ENCODE data around the gene XRCC2. TPM values are rescaled to one million over a fixed set of nuclear protein-coding genes. Genes with fewer than 3 reads are reported as not detected.
"Not testable (repeated sequence)": the region's sequence is repeated elsewhere in the genome, so short reads cannot be mapped to it uniquely, and the experiment has no call there.

Gene XRCC2
- total RNA-seq, 1 donor from 2014 or later, result 0.11 TPM

DNA sequence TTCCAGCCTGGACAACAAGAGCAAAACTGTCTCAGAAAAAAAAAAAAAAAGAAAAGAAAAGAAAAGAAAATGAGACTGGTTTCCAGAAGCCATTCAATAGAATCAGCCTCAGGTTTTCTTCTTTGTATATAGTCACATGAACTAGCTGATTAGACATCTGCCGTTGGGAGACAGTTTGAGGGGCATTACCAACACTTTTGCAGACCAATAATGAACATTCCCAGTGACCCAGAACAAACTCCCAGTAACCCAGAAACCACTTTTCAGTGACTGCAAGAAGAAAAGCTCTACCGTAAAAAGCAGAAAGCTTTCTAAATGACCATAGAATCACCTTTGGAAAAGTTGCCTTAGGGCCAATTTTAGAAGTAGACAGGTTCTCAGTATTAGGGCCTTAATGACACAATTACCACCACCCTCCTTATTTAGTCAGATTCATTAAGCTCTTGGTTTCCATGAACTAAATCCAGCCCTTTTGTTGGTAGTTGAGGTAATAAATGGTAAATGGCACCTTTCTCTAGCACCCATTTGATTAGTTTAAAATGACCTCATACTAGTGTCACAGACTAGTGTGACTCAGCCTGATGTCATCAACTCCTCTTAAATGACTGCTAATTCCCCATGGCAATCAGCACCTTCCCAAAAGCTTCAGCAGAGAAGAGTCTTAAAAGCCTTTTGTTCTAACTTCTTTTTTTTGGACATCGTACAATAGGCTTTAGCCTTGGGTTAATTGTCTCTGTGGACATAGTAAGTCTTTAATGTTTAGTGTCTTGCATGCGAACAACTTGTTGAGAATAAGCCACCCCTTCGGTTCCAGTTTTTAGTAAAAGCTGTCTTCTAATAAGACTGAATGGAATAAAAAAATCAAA is 33.6 kb upstream of the XRCC2 start:
- H3K4me3 ChIP-seq, result no peak overlapping the region
- DNase-seq (ENCODE audit: low spot score in 2 of 2), result no peak
- peaks cover 3% of the 10 kb centered on the region for H3K27me3 ChIP-seq
- no peak overlapping the region for H3K27ac ChIP-seq
- TF ChIP-seq, protein P1, sequence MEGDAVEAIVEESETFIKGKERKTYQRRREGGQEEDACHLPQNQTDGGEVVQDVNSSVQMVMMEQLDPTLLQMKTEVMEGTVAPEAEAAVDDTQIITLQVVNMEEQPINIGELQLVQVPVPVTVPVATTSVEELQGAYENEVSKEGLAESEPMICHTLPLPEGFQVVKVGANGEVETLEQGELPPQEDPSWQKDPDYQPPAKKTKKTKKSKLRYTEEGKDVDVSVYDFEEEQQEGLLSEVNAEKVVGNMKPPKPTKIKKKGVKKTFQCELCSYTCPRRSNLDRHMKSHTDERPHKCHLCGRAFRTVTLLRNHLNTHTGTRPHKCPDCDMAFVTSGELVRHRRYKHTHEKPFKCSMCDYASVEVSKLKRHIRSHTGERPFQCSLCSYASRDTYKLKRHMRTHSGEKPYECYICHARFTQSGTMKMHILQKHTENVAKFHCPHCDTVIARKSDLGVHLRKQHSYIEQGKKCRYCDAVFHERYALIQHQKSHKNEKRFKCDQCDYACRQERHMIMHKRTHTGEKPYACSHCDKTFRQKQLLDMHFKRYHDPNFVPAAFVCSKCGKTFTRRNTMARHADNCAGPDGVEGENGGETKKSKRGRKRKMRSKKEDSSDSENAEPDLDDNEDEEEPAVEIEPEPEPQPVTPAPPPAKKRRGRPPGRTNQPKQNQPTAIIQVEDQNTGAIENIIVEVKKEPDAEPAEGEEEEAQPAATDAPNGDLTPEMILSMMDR (IDR thresholded peaks at IDR 0.05), result no peak
- peaks cover 0 to 11% of the 10 kb centered on the region in 2 donors for H3K9me3 ChIP-seq
- no peaks in the 10 kb centered on the region for H3K4me1 ChIP-seq
- H3K36me3 ChIP-seq, result no peaks in the 10 kb centered on the region
- intact Hi-C loops (cut with DNase I), result loop anchor here (5.0 kb wide), 1 partner anchor 367 kb away; no protein-coding TSS in a partner anchor

DNA sequence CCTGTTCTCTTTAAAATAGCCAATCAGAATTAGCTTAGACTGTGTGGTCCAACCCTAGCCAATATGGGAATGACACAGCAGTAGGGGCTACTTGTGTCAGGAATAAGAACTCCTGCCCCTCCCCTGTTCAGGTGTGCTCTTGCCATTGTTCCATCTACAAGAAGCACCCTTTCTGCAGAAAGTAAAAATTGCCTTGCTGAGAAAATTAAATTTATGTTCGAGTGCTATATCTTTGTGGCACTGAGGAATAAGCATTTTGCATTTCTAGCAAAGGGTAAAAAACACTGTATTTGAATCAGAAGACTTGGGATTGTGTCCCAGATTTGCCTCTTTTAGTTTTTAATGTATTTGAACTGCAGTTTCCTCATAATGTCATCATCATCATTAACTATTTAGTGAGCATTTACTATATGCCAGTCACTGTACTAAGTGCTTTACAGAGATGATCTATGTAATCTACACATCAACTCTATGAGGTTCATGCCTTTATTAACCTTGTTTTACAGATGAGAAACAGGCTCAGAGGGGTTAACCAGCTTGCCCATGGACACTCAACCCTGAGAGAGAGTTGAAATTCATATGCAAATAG is 28.9 kb upstream of the XRCC2 start:
- Histone ChIP-seq H3K27ac (no peak overlapping the region), H3K36me3 (no peaks in the 10 kb centered on the region), H3K4me3 (no peak overlapping the region), H3K9me3 (peaks cover 0 to 17% of the 10 kb centered on the region in 2 donors), H3K4me1 (no peaks in the 10 kb centered on the region), H3K27me3 (peaks cover 3% of the 10 kb centered on the region)
- TF ChIP-seq, protein P1 (IDR thresholded peaks at IDR 0.05), result no peak
- intact Hi-C loops (cut with DNase I), result loop anchor here (5.0 kb wide), 1 partner anchor 363 kb away; no protein-coding TSS in a partner anchor
- no peak for DNase-seq (ENCODE audit: low spot score in 2 of 2)

DNA sequence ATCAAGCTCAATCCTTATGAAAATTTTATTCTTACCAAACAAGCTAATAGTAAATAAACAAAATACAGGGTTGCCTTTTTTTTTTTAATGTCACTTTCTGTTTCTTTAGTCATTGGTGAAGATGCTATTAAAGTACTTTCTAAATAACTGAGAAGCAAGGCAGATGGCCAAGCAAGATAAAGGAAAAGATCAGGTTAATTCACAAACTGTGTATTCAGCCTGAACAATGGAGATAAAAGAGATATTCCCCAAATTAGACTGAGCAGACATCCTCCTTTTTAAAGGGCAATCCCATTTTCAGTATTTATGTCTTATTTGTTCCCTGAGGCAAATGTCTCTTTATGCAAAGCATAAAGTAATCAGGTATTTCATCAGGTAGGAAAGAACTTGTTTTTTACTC is 23.1 kb upstream of the XRCC2 start:
- Histone ChIP-seq H3K9me3 (peaks cover 0 to under 1% of the 10 kb centered on the region in 2 donors), H3K36me3 (no peaks in the 10 kb centered on the region), H3K27ac (no peak overlapping the region), H3K4me3 (no peak overlapping the region), H3K4me1 (no peaks in the 10 kb centered on the region), H3K27me3 (no peaks in the 10 kb centered on the region)
- intact Hi-C loops (cut with DNase I), result no loop called here
- TF ChIP-seq, protein P1 (IDR thresholded peaks at IDR 0.05), result no peak
- no peak for DNase-seq (ENCODE audit: low spot score in 2 of 2)

DNA sequence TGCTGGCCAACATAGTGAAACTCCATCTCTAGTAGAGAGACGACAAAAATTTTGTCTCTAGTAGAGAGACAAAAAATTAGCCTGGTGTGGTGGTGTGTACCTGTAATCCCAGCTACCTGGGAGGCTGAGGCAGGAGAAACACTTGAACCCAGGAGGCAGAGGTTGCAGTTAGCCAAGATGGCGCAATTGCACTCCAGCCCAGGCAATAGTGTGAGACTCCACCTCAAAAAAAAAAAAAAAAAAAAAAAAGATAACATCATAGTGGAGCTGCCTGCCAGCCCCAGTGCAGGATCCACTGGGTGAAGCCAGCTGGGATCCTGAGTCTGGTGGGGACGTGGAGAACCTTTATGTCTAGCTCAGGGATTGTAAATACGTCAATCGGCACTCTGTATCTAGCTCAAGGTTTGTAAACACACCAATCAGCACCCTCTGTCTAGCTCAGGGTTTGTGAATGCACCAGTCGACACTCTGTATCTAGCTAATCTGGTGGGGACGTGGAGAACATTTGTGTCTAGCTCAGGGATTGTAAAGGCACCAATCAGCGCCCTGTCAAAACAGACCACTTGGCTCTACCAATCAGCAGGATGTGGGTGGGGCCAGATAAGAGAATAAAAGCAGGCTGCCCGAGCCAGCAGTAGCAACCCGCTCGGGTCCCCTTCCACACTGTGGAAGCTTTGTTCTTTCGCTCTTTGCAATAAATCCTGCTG is 21.5 kb upstream of the XRCC2 start:
- H3K27me3 ChIP-seq; intact Hi-C loops (cut with DNase I); H3K27ac ChIP-seq; DNase-seq (ENCODE audit: low spot score in 2 of 2); H3K4me3 ChIP-seq; H3K36me3 ChIP-seq; H3K9me3 ChIP-seq; H3K4me1 ChIP-seq: not testable (repeated sequence)

DNA sequence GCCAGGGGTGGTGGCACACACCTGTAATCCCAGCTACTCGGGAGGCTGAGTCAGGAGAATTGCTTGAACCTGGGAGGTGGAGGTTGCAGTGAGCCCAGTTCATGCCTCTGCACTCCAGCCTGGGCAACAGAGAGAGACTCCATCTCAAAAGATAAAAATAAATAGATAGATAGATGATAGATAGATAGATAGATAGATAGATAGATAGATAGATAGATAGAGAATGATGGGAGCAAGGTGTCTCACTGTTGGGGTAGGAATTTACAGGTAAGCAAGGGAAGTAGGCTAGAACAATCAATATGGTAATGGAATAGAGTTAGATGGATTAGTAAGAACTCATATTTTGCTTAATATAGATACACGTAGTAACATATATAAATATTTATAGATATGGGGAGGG is 16.3 kb upstream of the XRCC2 start:
- intact Hi-C loops (cut with DNase I); H3K4me1 ChIP-seq: not testable (repeated sequence)

DNA sequence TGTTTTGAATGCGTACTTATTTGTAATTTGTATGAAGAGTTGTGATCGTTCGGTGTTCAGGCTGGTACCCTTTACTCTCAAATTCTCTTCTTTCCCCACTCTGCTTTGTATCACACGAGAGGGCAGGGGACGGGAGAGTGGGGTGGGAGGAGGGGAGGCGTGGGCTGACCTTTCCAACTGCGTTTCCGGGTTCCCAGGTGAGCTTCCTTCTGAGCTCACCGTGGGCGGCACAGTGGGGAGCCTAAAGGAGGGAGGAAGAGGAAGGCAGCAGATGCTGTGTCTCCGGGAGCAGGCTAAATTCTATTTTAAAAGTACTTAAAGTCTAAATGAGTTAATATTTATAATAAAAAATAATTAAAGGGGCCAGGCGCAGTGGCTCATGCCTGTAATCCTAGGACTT is 7.4 kb upstream of the XRCC2 start:
- Histone ChIP-seq H3K27me3 (no peaks in the 10 kb centered on the region), H3K9me3 (no peaks in the 10 kb centered on the region), H3K27ac (no peak overlapping the region), H3K4me1 (no peaks in the 10 kb centered on the region), H3K36me3 (no peaks in the 10 kb centered on the region), H3K4me3 (no peak overlapping the region)
- TF ChIP-seq, protein P1 (IDR thresholded peaks at IDR 0.05), result no peak
- intact Hi-C loops (cut with DNase I), result no loop called here
- DNase-seq (ENCODE audit: low spot score in 2 of 2), result no peak

More for the DNA sequence above, 16.3 kb upstream of the XRCC2 start:
- DNase-seq (ENCODE audit: low spot score in 2 of 2); H3K36me3 ChIP-seq; H3K9me3 ChIP-seq; H3K4me3 ChIP-seq; H3K27ac ChIP-seq; H3K27me3 ChIP-seq: not testable (repeated sequence)

Data from ascending aorta (tissue), 2 donors.